ENCODE measurements around the gene KIRREL3.

The KIRREL3 gene

GRCh38 chr11:126633330-126633729, 367.2 kb downstream of the KIRREL3 start:
- no peaks in the 10 kb centered on the region for H3K9me3 ChIP-seq (ENCODE audit: control insufficient read depth in 1 of 2, low read length in 2 of 2)
- no peaks in the 10 kb centered on the region for H3K4me1 ChIP-seq (ENCODE audit: control insufficient read depth in 1 of 2, insufficient read depth in 2 of 2, low read length in 2 of 2)
- no peaks in the 10 kb centered on the region for H3K36me3 ChIP-seq (ENCODE audit: control insufficient read depth in 1 of 2, insufficient read depth in 2 of 2, low read length in 2 of 2)
- no peak overlapping the region for H3K27ac ChIP-seq (ENCODE audit: low read length)
- no peaks in the 10 kb centered on the region for H3K27me3 ChIP-seq (ENCODE audit: low read depth, low read length)
- H3K4me3 ChIP-seq (ENCODE audit: low read depth in 1 of 2, low read length in 2 of 2): no peak overlapping the region

DNA sequence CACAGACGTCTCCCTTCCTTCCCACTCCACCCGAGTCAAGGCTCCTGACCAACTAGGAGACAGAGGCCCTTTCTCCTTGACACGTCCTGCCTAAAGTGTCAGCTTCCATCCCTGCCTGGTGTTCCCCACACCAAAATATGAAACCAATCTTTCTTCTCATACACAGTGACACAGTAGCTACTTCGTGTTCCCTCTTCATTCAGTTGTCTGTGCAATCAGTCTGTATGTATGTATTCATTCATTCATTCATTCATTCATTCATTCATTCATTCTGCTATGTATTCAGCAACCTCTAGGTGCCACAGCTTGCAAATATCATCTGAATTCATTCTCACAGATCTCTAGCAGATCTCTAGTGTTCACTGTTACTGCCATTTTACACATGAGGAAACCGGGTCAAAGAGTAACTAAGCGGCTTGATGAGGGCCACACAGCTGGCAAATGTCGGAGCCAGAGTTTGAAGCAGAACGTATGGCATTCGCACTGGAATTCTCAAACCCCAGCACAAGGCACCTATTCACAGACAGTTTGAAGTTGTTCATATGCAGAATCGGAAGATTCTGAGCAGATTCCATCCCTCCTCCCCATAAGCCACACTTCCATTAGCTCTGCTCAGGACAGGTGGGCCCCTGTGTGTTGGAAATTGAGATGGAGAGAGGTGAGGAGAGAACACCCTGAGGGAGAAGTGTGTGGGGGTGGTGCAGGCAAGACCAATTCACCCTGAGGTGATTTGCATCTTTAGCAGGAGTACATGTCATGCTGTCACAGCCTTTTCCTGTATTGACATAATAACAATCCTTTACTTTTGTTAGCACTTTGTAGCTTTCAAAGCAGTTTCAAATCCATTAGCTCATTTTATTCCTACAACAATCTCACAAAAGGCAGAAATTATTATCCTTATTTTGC, 369.4 kb downstream of the KIRREL3 start:
- Histone ChIP-seq H3K27me3 (ENCODE audit: low read depth, low read length) (no peaks in the 10 kb centered on the region), H3K9me3 (ENCODE audit: control insufficient read depth in 1 of 2, low read length in 2 of 2) (no peaks in the 10 kb centered on the region), H3K27ac (ENCODE audit: low read length) (no peak overlapping the region), H3K4me1 (ENCODE audit: control insufficient read depth in 1 of 2, insufficient read depth in 2 of 2, low read length in 2 of 2) (no peaks in the 10 kb centered on the region), H3K4me3 (ENCODE audit: low read depth in 1 of 2, low read length in 2 of 2) (no peak overlapping the region), H3K36me3 (ENCODE audit: control insufficient read depth in 1 of 2, insufficient read depth in 2 of 2, low read length in 2 of 2) (no peaks in the 10 kb centered on the region)

GRCh38 chr11:126630488-126630887, 370.1 kb downstream of the KIRREL3 start:
- no peak overlapping the region for H3K27ac ChIP-seq (ENCODE audit: low read length)
- no peaks in the 10 kb centered on the region for H3K36me3 ChIP-seq (ENCODE audit: control insufficient read depth in 1 of 2, insufficient read depth in 2 of 2, low read length in 2 of 2)
- no peak overlapping the region for H3K4me3 ChIP-seq (ENCODE audit: low read depth in 1 of 2, low read length in 2 of 2)
- H3K4me1 ChIP-seq (ENCODE audit: control insufficient read depth in 1 of 2, insufficient read depth in 2 of 2, low read length in 2 of 2): no peaks in the 10 kb centered on the region
- H3K27me3 ChIP-seq (ENCODE audit: low read depth, low read length): no peaks in the 10 kb centered on the region
- H3K9me3 ChIP-seq (ENCODE audit: control insufficient read depth in 1 of 2, low read length in 2 of 2): no peaks in the 10 kb centered on the region

DNA sequence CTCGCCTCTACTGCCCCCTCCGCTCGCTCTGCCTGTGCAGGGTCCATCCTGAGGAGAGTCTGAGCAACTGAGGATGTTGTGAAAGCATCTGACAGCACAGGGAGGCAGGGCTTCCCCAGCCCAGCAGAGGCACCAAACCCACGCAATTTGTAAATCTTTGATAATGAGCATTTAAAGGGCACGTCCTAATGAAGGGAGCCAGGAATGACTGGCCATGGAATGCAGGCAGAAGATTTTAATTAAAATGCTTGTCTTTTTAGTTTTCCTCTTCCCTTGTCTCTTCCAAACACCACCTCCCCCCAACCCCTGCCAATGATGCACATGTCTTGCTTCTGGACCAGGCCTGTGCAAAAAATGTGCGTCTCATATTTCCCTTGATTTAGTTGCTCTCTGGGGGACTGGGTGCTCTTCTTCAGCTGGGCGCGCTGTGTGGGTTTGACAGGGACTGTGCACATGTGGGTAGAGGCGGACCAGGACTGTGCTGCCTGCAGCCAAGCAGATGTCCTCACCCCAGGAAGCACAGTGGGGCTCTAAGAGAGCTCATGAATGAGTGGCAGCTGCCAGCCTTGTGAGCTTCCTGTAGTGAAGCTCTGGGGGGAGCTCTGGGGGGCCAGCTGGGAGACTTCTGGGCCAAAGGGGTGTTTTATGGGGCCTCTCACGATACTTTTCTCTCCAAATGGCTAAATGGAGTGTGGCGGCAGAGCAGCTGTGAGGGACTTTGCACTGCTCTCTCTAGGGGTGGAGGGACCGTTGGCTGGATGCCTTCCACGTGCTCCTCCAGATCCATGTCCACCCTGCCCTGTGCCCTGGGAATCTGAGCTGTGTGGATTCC, 371.6 kb downstream of the KIRREL3 start:
- Histone ChIP-seq H3K27ac (ENCODE audit: low read length) (no peak overlapping the region), H3K27me3 (ENCODE audit: low read depth, low read length) (no peaks in the 10 kb centered on the region), H3K36me3 (ENCODE audit: control insufficient read depth in 1 of 2, insufficient read depth in 2 of 2, low read length in 2 of 2) (no peaks in the 10 kb centered on the region), H3K9me3 (ENCODE audit: control insufficient read depth in 1 of 2, low read length in 2 of 2) (no peaks in the 10 kb centered on the region), H3K4me3 (ENCODE audit: low read depth in 1 of 2, low read length in 2 of 2) (no peak overlapping the region), H3K4me1 (ENCODE audit: control insufficient read depth in 1 of 2, insufficient read depth in 2 of 2, low read length in 2 of 2) (no peaks in the 10 kb centered on the region)

- Histone ChIP-seq H3K36me3 (ENCODE audit: control insufficient read depth in 1 of 2, insufficient read depth in 2 of 2, low read length in 2 of 2) (no peaks in the 10 kb centered on the region), H3K4me3 (ENCODE audit: low read depth in 1 of 2, low read length in 2 of 2) (no peak overlapping the region), H3K27me3 (ENCODE audit: low read depth, low read length) (no peaks in the 10 kb centered on the region), H3K27ac (ENCODE audit: low read length) (no peak overlapping the region), H3K9me3 (ENCODE audit: control insufficient read depth in 1 of 2, low read length in 2 of 2) (no peaks in the 10 kb centered on the region), H3K4me1 (ENCODE audit: control insufficient read depth in 1 of 2, insufficient read depth in 2 of 2, low read length in 2 of 2) (no peaks in the 10 kb centered on the region)
Observed at GRCh38 chr11:126628450-126628789, 372.1 kb downstream of the KIRREL3 start.

- Histone ChIP-seq H3K4me1 (ENCODE audit: control insufficient read depth in 1 of 2, insufficient read depth in 2 of 2, low read length in 2 of 2) (no peaks in the 10 kb centered on the region), H3K36me3 (ENCODE audit: control insufficient read depth in 1 of 2, insufficient read depth in 2 of 2, low read length in 2 of 2) (no peaks in the 10 kb centered on the region), H3K27me3 (ENCODE audit: low read depth, low read length) (no peaks in the 10 kb centered on the region), H3K27ac (ENCODE audit: low read length) (no peak overlapping the region), H3K4me3 (ENCODE audit: low read depth in 1 of 2, low read length in 2 of 2) (no peak overlapping the region), H3K9me3 (ENCODE audit: control insufficient read depth in 1 of 2, low read length in 2 of 2) (no peaks in the 10 kb centered on the region)
Observed at GRCh38 chr11:126627421-126627820, 373.1 kb downstream of the KIRREL3 start.

- Histone ChIP-seq H3K4me3 (ENCODE audit: low read depth in 1 of 2, low read length in 2 of 2) (no peak overlapping the region), H3K4me1 (ENCODE audit: control insufficient read depth in 1 of 2, insufficient read depth in 2 of 2, low read length in 2 of 2) (no peaks in the 10 kb centered on the region), H3K27ac (ENCODE audit: low read length) (no peak overlapping the region), H3K27me3 (ENCODE audit: low read depth, low read length) (no peaks in the 10 kb centered on the region), H3K9me3 (ENCODE audit: control insufficient read depth in 1 of 2, low read length in 2 of 2) (no peaks in the 10 kb centered on the region), H3K36me3 (ENCODE audit: control insufficient read depth in 1 of 2, insufficient read depth in 2 of 2, low read length in 2 of 2) (no peaks in the 10 kb centered on the region)
Observed at GRCh38 chr11:126624506-126624905, 376.1 kb downstream of the KIRREL3 start.

DNA sequence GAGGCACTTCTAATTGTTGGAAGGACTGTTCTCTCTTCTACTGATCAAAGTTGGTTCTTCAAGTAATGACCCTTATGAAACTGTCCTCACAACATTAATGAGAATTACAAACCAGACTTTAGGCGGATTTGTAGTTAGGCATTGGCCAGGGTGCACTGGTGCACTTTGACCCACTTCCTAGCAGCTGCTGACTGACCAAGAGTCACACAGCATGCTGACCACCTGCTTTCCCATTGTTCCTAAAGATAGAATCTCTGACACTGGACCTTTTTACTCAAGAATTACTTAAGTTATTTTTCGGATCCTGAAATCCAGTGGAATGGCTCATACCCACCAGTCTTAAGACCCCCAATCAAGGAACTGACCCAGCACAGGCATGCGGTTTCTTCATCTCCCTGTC, 381.1 kb downstream of the KIRREL3 start:
- H3K27me3 ChIP-seq (ENCODE audit: low read depth, low read length): no peaks in the 10 kb centered on the region
- H3K4me1 ChIP-seq (ENCODE audit: control insufficient read depth in 1 of 2, insufficient read depth in 2 of 2, low read length in 2 of 2): no peaks in the 10 kb centered on the region
- no peaks in the 10 kb centered on the region for H3K36me3 ChIP-seq (ENCODE audit: control insufficient read depth in 1 of 2, insufficient read depth in 2 of 2, low read length in 2 of 2)
- H3K4me3 ChIP-seq (ENCODE audit: low read depth in 1 of 2, low read length in 2 of 2): no peak overlapping the region
- H3K9me3 ChIP-seq (ENCODE audit: control insufficient read depth in 1 of 2, low read length in 2 of 2): no peaks in the 10 kb centered on the region
- H3K27ac ChIP-seq (ENCODE audit: low read length): no peak overlapping the region

GRCh38 chr11:126615845-126616244, 384.7 kb downstream of the KIRREL3 start:
- Histone ChIP-seq H3K27me3 (ENCODE audit: low read depth, low read length) (no peaks in the 10 kb centered on the region), H3K36me3 (ENCODE audit: control insufficient read depth in 1 of 2, insufficient read depth in 2 of 2, low read length in 2 of 2) (no peaks in the 10 kb centered on the region), H3K4me3 (ENCODE audit: low read depth in 1 of 2, low read length in 2 of 2) (no peak overlapping the region), H3K4me1 (ENCODE audit: control insufficient read depth in 1 of 2, insufficient read depth in 2 of 2, low read length in 2 of 2) (no peaks in the 10 kb centered on the region), H3K27ac (ENCODE audit: low read length) (no peak overlapping the region), H3K9me3 (ENCODE audit: control insufficient read depth in 1 of 2, low read length in 2 of 2) (no peaks in the 10 kb centered on the region)

- no peak overlapping the region for H3K4me3 ChIP-seq (ENCODE audit: low read depth in 1 of 2, low read length in 2 of 2)
- H3K27ac ChIP-seq (ENCODE audit: low read length): no peak overlapping the region
- H3K36me3 ChIP-seq (ENCODE audit: control insufficient read depth in 1 of 2, insufficient read depth in 2 of 2, low read length in 2 of 2): no peaks in the 10 kb centered on the region
Observed at GRCh38 chr11:126613272-126613671, 387.3 kb downstream of the KIRREL3 start.

GRCh38 chr11:126612671-126613070, 387.9 kb downstream of the KIRREL3 start:
- no peak overlapping the region for H3K4me3 ChIP-seq (ENCODE audit: low read depth in 1 of 2, low read length in 2 of 2)
- H3K27ac ChIP-seq (ENCODE audit: low read length): no peak overlapping the region
- H3K9me3 ChIP-seq (ENCODE audit: control insufficient read depth in 1 of 2, low read length in 2 of 2): no peaks in the 10 kb centered on the region
- H3K27me3 ChIP-seq (ENCODE audit: low read depth, low read length): no peaks in the 10 kb centered on the region
- H3K36me3 ChIP-seq (ENCODE audit: control insufficient read depth in 1 of 2, insufficient read depth in 2 of 2, low read length in 2 of 2): no peaks in the 10 kb centered on the region
- H3K4me1 ChIP-seq (ENCODE audit: control insufficient read depth in 1 of 2, insufficient read depth in 2 of 2, low read length in 2 of 2): no peaks in the 10 kb centered on the region

More at GRCh38 chr11:126613272-126613671, 387.3 kb downstream of the KIRREL3 start:
- no peaks in the 10 kb centered on the region for H3K4me1 ChIP-seq (ENCODE audit: control insufficient read depth in 1 of 2, insufficient read depth in 2 of 2, low read length in 2 of 2)
- H3K27me3 ChIP-seq (ENCODE audit: low read depth, low read length): no peaks in the 10 kb centered on the region
- H3K9me3 ChIP-seq (ENCODE audit: control insufficient read depth in 1 of 2, low read length in 2 of 2): no peaks in the 10 kb centered on the region

Data from muscle layer of duodenum (tissue), 2 donors.